Mucosa of rectum (tissue), 2 donors: Measurements from ENCODE around the gene EHBP1.

Experiments
- H3K27ac ChIP-seq, 2 donors: one replicate each; pipeline ENCODE4 v1.7.0; 2013; ENCODE audit warnings: inconsistent platforms in 2 of 2, low read depth in 2 of 2, low read length in 2 of 2
- H3K27me3 ChIP-seq, 2 donors: one replicate each; pipeline ENCODE4 v1.7.0; 2013; ENCODE audit warnings: low read length in 2 of 2; ENCODE audit not compliant: control insufficient read depth in 2 of 2, insufficient read depth in 2 of 2
- H3K36me3 ChIP-seq, 2 donors: one replicate each; pipeline ENCODE4 v1.7.0; 2013; ENCODE audit warnings: low read length in 2 of 2; ENCODE audit not compliant: control insufficient read depth in 2 of 2, insufficient read depth in 2 of 2
- H3K4me1 ChIP-seq, 2 donors: one replicate each; pipeline ENCODE4 v1.7.0; 2013; ENCODE audit warnings: low read length in 2 of 2, mild to moderate bottlenecking in 1 of 2; ENCODE audit not compliant: control insufficient read depth in 2 of 2, insufficient read depth in 2 of 2
- H3K4me3 ChIP-seq, 2 donors: one replicate each; pipeline ENCODE4 v1.7.0; 2013; ENCODE audit warnings: low read length in 2 of 2
- H3K9ac ChIP-seq, 2 donors: one replicate each; pipeline ENCODE4 v1.7.0; 2013; ENCODE audit warnings: low read length in 2 of 2, low read depth in 1 of 2, mild to moderate bottlenecking in 1 of 2
- H3K9me3 ChIP-seq, 2 donors: one replicate each; pipeline ENCODE4 v1.7.0; 2013; ENCODE audit warnings: low read length in 2 of 2; ENCODE audit not compliant: control insufficient read depth in 2 of 2
- donor health status: healthy.
- donor health status: Normal muscosa, but diverticular disease.

The EHBP1 gene

DNA sequence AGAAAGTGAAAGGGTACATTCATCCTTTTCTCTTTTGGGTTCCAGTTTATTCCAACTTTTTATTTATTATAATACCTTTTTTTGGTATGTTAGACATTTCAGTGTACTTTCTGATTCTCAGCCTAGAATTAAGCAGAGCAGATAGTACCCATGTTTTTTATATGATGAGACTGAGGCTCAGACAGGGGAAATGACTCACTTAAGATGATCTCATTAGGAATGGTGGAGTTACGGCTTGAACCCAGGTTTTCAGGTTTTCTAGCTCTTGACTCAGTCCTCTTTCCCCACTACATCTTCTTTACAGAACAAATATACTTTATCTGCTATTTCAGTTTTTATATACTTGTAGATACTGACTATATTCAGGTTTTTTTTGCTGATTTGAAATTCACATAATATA lies 293.4 kb downstream of the EHBP1 start:
- H3K4me1 ChIP-seq: no peaks in the 10 kb centered on the region
- H3K27me3 ChIP-seq: no peaks in the 10 kb centered on the region
- no peak overlapping the region for H3K4me3 ChIP-seq
- peaks cover 2 to 5% of the 10 kb centered on the region in 2 donors for H3K36me3 ChIP-seq
- no peak overlapping the region for H3K9ac ChIP-seq
- no peaks in the 10 kb centered on the region for H3K9me3 ChIP-seq
- H3K27ac ChIP-seq: no peak overlapping the region

DNA sequence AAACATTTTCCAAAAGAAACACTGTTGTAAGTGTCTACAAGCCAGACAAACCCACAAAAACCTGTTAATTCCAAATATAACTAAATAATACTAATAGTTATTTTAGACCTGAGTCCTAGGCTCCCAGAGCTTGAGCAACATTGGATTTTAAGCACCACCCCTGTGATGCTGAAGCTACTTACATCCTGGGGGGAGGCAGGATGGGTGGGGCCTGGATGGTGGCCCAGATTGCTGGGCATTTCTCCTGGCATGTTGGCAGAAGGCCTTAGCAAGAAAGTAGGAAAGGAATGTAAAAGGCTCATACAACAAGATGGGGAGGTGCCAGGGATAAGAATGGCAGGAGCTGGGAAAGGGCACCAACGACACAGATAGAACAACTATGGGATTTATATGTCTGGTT lies 294.4 kb downstream of the EHBP1 start:
- Histone ChIP-seq H3K9me3 (no peaks in the 10 kb centered on the region), H3K9ac (no peak overlapping the region), H3K4me1 (no peaks in the 10 kb centered on the region), H3K36me3 (peaks cover 2 to 5% of the 10 kb centered on the region in 2 donors), H3K27ac (no peak overlapping the region), H3K4me3 (no peak overlapping the region), H3K27me3 (no peaks in the 10 kb centered on the region)

DNA sequence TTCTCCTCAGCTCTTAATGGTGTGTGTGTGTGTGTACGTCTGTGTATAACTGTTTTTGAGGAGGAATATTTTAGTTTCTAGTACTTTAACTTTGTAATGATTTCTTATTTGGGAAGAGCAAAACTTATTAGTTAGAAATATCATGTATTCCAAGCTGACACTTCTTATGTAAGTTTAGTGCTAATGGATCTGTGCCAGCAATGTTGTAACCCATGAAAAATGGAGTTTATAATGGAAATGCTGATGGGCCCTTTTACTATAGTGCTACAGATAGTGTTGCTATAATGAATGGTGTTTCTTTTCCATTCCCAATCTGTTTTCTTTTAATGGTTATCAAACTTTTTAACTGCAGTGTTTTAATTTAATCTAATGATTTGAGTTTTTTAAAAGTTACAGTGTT lies 295.3 kb downstream of the EHBP1 start:
- no peak overlapping the region for H3K27ac ChIP-seq
- no peak overlapping the region for H3K4me3 ChIP-seq
- peaks cover 2 to 5% of the 10 kb centered on the region in 2 donors for H3K36me3 ChIP-seq
- no peaks in the 10 kb centered on the region for H3K4me1 ChIP-seq
- H3K9me3 ChIP-seq: no peaks in the 10 kb centered on the region
- no peak overlapping the region for H3K9ac ChIP-seq
- H3K27me3 ChIP-seq: no peaks in the 10 kb centered on the region

DNA sequence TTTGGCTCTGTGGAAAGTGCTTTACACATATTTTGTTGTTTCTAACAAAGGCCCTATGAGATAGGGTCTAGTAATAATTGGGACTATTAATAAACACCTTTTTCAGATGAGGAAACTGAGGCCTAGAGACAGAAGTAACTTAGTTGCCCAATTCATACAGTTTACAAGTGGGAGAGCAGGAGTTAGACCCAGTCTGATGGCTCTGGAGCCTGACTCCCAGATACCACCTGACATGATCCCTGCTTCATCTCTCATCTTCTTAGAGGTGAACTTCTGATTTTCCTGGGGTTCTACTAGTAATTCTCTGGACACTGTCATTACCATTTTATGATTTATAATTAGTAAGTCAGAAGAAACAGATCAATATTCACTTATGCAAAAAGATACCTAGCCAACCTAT lies 296.1 kb downstream of the EHBP1 start:
- Histone ChIP-seq H3K27ac (no peak overlapping the region), H3K4me3 (no peak overlapping the region), H3K27me3 (no peaks in the 10 kb centered on the region), H3K9me3 (no peaks in the 10 kb centered on the region), H3K4me1 (no peaks in the 10 kb centered on the region), H3K9ac (no peak overlapping the region), H3K36me3 (peaks cover under 1 to 5% of the 10 kb centered on the region in 2 donors)

DNA sequence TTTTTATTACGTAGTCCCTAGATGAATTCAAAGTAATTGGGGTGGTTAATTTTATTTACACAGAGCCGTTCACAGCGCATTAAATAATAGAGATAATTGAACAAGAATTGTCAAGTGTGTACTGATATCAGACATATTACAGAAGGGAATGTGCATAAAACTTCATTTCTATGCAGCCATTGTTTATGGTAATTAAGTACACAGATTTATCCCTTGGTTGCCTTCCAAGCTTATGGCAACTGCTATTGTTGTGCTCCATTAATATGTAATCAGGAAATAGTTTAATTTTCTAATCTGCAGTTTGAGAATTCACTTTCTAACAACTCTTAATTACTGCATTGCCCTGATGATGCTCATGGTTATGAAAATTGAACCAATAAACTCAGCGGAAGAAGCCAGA lies 297.8 kb downstream of the EHBP1 start:
- Histone ChIP-seq H3K27ac (no peak overlapping the region), H3K4me3 (no peak overlapping the region), H3K9me3 (no peaks in the 10 kb centered on the region), H3K27me3 (no peaks in the 10 kb centered on the region), H3K4me1 (no peaks in the 10 kb centered on the region), H3K9ac (no peak overlapping the region), H3K36me3 (no peaks in the 10 kb centered on the region)

DNA sequence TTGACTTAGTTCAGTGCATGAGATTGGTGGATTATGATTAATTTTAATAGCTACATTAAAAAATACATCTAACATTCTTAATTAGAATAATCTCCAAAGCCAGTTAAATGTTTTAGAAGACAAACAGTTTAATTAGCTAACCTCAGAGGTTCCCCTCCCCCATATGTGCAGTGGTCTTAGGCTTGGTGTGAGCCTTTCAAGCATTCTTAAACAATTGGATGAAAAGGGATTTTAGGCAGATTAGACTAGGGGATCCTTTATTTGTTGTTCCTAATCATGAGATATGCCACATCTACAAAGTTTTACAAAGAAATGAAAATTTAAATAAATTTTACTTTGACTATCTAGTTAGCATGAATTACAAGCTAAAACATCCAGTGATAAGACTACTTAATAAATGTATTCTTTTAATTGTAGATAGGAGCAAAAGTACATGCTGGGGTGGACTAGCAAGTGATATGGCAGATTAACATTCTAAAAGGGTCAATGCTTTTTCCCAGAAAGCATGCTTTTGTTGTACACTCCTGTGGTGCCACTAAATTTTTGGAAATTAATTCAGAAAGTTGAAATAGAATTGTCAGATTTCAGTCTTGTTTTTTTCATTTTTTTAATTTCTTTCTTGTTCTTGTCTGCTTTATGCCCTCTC lies 302.4 kb downstream of the EHBP1 start:
- no peaks in the 10 kb centered on the region for H3K27me3 ChIP-seq
- no peak overlapping the region for H3K9ac ChIP-seq
- no peaks in the 10 kb centered on the region for H3K9me3 ChIP-seq
- H3K36me3 ChIP-seq: no peaks in the 10 kb centered on the region
- H3K4me3 ChIP-seq: no peak overlapping the region
- H3K4me1 ChIP-seq: no peaks in the 10 kb centered on the region
- H3K27ac ChIP-seq: no peak overlapping the region

DNA sequence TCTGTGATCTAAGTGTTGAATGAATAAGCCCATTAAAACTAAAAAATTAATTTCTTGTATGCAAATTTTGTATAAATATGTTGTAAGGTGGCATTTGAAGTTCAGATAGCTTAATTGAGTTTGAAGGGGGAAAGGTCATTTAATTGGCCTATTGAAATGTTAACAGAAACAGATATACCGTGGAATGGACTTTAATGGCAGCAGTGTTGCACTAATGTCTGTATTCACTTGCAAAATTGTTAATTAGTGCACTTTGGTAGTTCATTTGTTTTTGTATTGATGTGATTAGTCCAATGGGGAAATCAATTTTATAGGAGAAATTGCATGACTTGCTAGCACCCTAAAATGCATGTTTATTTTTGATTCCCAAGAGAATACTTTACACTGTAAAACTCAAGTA lies 303.3 kb downstream of the EHBP1 start:
- no peaks in the 10 kb centered on the region for H3K9me3 ChIP-seq
- H3K27ac ChIP-seq: no peak overlapping the region
- H3K27me3 ChIP-seq: no peaks in the 10 kb centered on the region
- H3K9ac ChIP-seq: no peak overlapping the region
- no peaks in the 10 kb centered on the region for H3K4me1 ChIP-seq
- H3K36me3 ChIP-seq: no peaks in the 10 kb centered on the region
- H3K4me3 ChIP-seq: no peak overlapping the region

DNA sequence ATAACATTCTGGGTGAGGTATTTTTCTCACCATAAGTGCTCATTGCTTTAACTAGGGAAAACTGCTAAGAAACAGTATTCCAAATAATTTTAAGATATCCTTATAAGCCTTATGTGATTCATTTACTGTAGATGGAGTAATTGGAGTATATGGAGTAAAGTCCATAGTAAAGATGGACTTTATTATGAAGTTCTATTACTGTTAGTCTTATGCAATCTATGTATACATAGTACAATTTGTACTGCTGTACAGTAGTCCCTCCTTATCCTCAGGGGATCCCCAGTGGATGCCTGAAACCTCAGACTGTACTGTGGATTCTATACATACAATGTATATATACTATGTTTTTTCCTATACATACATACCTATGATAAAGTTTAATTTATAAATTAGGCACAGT lies 304.0 kb downstream of the EHBP1 start:
- H3K27ac ChIP-seq: no peak overlapping the region
- no peaks in the 10 kb centered on the region for H3K4me1 ChIP-seq
- no peaks in the 10 kb centered on the region for H3K27me3 ChIP-seq
- H3K36me3 ChIP-seq: peaks cover 0 to 2% of the 10 kb centered on the region in 2 donors
- H3K9ac ChIP-seq: no peak overlapping the region
- no peaks in the 10 kb centered on the region for H3K9me3 ChIP-seq
- H3K4me3 ChIP-seq: no peak overlapping the region

DNA sequence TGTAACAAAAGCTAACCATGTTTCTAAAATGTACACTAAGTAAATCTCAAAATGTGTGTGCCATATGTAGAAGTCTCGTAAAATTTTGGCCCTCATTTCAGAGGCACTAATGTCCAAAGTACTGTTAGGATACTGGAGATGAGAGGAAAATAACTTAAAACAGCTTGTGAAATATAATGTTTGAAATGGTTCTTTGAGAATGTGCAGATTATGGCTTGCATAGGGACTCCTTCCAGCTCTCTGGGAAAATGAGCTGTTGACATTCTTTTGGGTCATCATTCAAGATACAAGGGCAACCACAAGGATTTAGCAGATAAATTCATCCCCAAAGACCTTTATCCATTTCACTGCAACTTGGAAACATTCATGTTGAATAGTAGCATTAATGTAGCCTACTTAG lies 307.0 kb downstream of the EHBP1 start:
- Histone ChIP-seq H3K27me3 (no peaks in the 10 kb centered on the region), H3K9ac (no peak overlapping the region), H3K36me3 (peaks cover 0 to 2% of the 10 kb centered on the region in 2 donors), H3K4me3 (no peak overlapping the region), H3K9me3 (no peaks in the 10 kb centered on the region), H3K27ac (no peak overlapping the region), H3K4me1 (no peaks in the 10 kb centered on the region)

DNA sequence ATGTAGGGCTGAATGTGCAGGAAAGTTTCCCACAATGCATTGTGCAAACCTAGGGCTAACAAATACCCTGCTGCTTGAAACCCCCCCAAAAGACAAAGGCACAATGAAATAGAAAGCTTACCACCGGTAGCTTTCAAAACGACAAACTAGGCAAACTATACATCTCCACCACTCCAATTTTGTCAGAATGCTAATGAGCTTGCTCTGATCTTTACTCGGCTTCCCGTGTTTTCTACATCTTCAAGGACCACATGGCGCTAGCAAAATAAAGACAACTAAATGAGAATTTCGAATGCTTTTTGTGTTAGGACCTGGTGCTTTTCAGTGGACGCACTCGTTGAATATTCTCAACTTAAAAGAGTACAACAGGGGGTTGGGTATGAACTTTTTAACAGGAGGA lies 307.9 kb downstream of the EHBP1 start:
- no peaks in the 10 kb centered on the region for H3K4me1 ChIP-seq
- peaks cover 0 to 2% of the 10 kb centered on the region in 2 donors for H3K36me3 ChIP-seq
- H3K9ac ChIP-seq: no peak overlapping the region
- H3K4me3 ChIP-seq: no peak overlapping the region
- no peaks in the 10 kb centered on the region for H3K9me3 ChIP-seq
- no peak overlapping the region for H3K27ac ChIP-seq
- no peaks in the 10 kb centered on the region for H3K27me3 ChIP-seq

DNA sequence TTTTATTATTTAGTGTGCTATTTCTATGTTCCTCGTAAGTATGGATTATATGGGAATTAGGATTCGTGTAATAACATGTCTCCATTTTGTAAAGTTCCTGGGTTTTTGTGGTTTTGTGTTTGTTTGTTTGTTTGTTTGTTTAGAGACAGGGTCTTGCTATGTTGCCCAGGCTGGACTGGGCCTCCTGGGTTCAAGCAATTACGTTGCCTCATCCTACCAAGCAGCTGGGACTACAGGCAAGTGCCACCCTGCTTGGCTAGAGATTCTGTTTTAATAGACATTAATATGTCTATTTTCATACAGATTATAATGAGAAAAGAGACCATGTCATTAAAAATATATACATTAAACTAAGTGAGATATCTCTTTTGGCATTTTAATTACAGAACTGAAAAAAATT lies 309.9 kb downstream of the EHBP1 start:
- Histone ChIP-seq H3K27me3 (no peaks in the 10 kb centered on the region), H3K36me3 (peaks cover 0 to 2% of the 10 kb centered on the region in 2 donors), H3K4me3 (no peak overlapping the region), H3K4me1 (no peaks in the 10 kb centered on the region), H3K27ac (no peak overlapping the region), H3K9ac (no peak overlapping the region), H3K9me3 (no peaks in the 10 kb centered on the region)
